Measurements from ENCODE around the gene RASGRP2.

RASGRP2 gene

GRCh38 chr11:64771861-64772260 lies 27.9 kb upstream of the RASGRP2 start:
- DNase-seq (ENCODE audit: low read depth, low spot score): no peak

- no peak for DNase-seq (ENCODE audit: low read depth, low spot score)
Measured at GRCh38 chr11:64770120-64770519, 26.2 kb upstream of the RASGRP2 start.

- no peak for DNase-seq (ENCODE audit: low read depth, low spot score)
Measured at GRCh38 chr11:64769283-64769682, 25.3 kb upstream of the RASGRP2 start.

- DNase-seq (ENCODE audit: low read depth, low spot score): no peak
Measured at GRCh38 chr11:64768300-64768694, 24.4 kb upstream of the RASGRP2 start.

GRCh38 chr11:64767344-64768299 lies 23.7 kb upstream of the RASGRP2 start:
- DNase-seq (ENCODE audit: low read depth, low spot score): no peak

- no peak for DNase-seq (ENCODE audit: low read depth, low spot score)
Measured at GRCh38 chr11:64766881-64767280, 22.9 kb upstream of the RASGRP2 start.

- no peak for DNase-seq (ENCODE audit: low read depth, low spot score)
Measured at GRCh38 chr11:64765851-64766665, 22.1 kb upstream of the RASGRP2 start.

- no peak for DNase-seq (ENCODE audit: low read depth, low spot score)
Measured at GRCh38 chr11:64765291-64765850, 21.4 kb upstream of the RASGRP2 start.

- no peak for DNase-seq (ENCODE audit: low read depth, low spot score)
Measured at GRCh38 chr11:64764753-64765152, 20.8 kb upstream of the RASGRP2 start.

- no peak for DNase-seq (ENCODE audit: low read depth, low spot score)
Measured at GRCh38 chr11:64764040-64764611, 20.2 kb upstream of the RASGRP2 start.

- DNase-seq (ENCODE audit: low read depth, low spot score): no peak
Measured at GRCh38 chr11:64763526-64764039, 19.6 kb upstream of the RASGRP2 start.

GRCh38 chr11:64762674-64763525 lies 19.0 kb upstream of the RASGRP2 start:
- DNase-seq (ENCODE audit: low read depth, low spot score): no peak

- no peak for DNase-seq (ENCODE audit: low read depth, low spot score)
Measured at GRCh38 chr11:64762277-64762673, 18.3 kb upstream of the RASGRP2 start.

GRCh38 chr11:64760759-64761420 lies 16.9 kb upstream of the RASGRP2 start:
- DNase-seq (ENCODE audit: low read depth, low spot score): no peak

GRCh38 chr11:64759722-64760719 lies 16.1 kb upstream of the RASGRP2 start, which contains the start of gene PYGM:
PYGM (minus strand) TSS chr11:64759974; CDS start chr11:64759898, 76 bp downstream.
- DNase-seq (ENCODE audit: low read depth, low spot score): no peak

GRCh38 chr11:64759131-64759721 lies 15.3 kb upstream of the RASGRP2 start:
- no peak for DNase-seq (ENCODE audit: low read depth, low spot score)

- no peak for DNase-seq (ENCODE audit: low read depth, low spot score)
Measured at GRCh38 chr11:64758330-64759079, 14.6 kb upstream of the RASGRP2 start.

Measured in iPS DF 19.7 (cell line).